HG02642 (cell line): ENCODE results near the gene DCDC2C.

Experiments
- ATAC-seq: cut with Tn5 transposase; IDR thresholded peaks from one replicate; pipeline ENCODE4 v1.9.1; 2021; ENCODE audit warnings: mild to moderate bottlenecking; ENCODE audit not compliant: unreplicated experiment, poor library complexity

The DCDC2C gene

DNA sequence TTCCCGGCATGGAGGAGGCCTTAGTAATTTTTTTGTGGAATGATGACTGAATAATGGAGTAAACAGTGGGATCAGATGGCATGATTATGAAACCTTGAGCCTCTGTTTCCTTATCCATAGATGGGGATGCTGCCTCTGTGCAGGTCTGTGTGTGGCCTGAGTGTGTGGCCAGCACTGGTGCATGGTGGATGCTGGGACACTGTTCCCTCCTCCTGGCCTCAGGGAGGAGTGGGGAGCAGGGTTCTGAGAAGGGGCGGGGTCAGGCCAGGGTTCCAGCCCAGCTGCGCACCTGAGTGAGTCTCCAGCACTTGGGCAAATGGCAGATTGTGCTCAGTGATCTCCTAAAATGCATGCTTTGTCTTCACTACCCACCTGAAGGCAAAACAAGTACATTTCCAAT lies 66.4 kb downstream of the DCDC2C start:
- no peak for ATAC-seq

DNA sequence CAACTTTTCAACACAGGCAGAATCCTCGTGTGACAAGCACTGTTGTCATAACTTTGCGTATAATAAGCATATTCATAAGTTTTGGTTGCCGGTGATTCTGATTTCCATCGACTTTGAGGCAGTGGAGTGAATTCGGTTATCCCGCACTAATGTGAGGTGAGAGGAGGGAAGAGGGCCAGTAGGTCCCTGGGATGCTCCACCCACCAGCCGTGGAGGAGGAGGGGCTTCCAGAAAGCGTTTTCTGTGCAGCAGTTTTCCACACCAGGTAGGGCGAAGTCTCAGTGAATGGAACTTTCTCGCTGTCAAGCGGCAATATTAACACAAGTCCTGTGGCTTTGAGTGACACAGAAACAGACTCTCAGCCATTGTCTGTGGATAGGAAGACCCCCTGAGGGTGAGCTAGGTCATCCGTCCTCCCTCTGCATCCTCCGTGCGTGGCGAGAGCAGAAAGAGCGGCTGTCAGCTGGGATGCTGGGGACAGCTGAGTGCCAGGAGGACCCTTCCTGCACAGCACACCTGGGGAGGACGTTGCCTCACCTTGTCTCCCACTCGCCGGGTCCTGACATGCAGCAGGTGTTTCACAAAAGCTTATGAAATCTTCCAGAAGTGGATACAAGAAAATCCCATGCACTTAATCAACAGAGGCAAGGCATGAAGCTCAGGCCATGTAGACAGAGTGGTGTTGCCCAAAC lies 67.5 kb downstream of the DCDC2C start:
- ATAC-seq: no peak

DNA sequence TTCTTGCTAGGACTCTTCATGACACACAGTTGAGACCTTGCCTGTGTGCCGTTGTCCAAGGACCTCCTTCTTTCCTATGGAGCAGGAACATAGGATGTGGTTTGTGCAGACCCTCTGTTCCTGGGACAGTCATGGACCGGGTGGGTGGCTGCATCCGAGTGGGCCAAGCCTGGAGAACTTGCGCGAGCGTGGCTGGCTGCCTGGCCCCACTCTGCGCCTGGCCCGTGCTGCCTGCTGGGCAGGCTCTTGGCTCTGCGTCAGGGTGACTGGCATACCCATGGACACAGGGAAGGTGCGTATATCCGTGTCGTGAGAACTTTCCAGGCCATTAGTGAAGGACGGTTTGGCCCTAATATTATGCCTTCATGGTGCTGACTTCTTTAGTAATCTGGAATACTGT lies 68.2 kb downstream of the DCDC2C start:
- ATAC-seq: no peak

DNA sequence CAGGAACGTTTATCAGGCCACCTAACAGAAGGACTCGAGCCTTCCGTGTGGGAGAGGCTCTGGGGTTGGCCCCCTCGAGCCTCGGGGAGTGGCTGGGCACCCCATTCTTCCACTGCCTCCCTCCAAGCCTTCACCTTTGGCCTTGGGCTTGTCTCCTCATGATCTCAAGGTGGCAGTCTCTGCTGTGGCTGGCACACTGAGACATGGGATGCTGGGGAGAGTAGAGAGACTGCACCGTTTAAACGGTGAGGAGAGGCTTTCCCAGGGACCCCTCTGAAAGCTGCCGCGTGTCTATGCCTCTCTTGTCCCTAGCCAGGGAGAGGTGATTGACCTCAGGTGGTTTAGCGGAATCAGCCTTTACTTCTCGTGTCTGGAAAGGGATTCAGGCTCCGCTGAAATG lies 71.0 kb downstream of the DCDC2C start:
- ATAC-seq: no peak

DNA sequence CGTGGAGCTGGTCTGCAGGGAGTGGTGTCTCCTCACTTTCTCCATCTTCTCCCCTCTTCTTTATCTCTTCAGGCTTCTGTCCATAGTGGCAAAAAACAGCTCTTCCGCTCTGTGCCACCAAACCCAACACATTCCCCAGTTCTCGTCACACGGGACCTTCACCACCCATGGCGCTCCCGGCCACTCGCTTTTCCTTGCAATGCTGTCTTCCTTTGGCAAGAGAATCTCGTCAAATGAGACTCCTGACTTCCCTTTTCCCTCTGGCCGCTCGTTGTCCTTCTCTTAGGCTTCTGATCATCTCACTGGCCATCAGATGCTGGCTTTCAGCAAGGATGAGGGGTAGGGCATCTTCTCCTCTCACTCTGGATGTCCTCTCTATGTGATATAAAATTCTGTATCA lies 72.9 kb downstream of the DCDC2C start:
- ATAC-seq: no peak

DNA sequence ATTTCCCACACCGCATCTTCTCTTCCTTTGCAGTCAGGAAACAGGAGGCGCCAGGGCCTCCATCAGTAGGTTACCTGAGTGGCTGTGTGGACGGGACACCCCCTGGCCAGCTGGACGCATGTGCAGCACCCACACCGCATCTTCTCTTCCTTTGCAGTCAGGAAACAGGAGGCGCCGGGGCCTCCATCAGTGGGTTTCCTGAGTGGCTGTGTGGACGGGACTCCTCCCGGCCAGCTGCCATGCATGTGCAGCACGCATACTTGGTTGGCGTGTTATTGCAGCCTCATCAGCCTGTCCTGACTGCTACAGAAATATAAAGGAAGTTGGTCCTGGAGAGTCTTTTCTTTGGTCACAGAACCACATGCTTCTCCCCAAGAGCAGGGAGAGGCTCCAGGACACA lies 74.6 kb downstream of the DCDC2C start:
- no peak for ATAC-seq

DNA sequence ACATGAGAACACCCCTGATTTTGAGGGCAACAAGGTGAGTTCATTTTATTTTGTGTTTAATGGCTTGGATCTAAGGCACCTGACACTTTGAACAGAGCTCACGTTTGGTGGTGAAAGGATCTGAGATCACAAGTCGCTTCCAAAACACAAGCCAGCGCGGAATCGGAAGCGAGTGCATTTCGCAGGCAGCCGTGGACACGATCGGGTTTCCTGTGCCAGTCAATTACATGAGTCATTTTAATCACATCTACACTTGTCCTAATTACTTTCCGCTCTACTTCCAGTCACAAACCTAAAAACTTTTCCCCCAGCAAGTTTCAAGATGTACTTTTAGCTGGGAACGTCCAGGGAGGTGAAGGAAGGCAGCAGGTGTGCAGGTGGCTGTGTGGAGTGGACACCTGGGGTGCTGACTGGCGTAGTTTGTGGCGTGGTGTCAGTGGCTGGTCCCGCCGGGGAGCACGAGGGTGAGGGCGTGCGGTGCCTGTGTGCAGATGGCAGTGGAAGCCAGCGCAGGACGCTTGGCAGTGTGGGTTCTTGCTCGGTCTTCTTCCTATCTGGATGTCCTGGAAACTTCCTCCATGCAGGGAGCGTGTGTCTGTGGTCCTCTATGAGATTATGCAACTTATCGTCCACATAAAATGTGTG lies 75.6 kb downstream of the DCDC2C start:
- no peak for ATAC-seq

DNA sequence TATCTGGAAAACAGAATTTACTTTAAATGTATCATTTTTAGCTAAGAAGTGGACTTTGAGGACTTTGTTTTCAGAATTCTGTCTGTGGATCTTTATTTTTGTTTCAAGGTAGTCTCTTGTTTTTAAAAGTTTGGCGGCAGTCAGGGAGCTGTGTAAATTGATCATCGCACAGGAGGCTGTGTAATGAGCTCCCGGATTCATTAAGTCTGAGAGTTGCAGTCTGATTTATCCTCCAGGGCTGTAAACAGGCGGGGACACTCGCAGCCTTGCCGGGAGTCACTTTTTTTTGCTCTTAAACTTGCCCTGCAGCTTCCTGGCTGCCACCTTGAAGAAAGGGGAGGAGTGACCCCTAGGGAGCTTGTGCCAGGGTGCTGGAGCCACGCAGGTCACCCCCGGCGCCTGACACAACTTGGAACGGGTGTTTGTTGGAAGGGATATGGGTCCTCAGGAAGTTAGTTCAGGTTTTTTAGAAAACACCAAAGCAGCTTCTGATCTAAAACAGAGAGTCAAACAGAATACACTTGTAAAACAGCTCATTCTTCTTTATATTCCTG lies 76.2 kb downstream of the DCDC2C start:
- no peak for ATAC-seq

DNA sequence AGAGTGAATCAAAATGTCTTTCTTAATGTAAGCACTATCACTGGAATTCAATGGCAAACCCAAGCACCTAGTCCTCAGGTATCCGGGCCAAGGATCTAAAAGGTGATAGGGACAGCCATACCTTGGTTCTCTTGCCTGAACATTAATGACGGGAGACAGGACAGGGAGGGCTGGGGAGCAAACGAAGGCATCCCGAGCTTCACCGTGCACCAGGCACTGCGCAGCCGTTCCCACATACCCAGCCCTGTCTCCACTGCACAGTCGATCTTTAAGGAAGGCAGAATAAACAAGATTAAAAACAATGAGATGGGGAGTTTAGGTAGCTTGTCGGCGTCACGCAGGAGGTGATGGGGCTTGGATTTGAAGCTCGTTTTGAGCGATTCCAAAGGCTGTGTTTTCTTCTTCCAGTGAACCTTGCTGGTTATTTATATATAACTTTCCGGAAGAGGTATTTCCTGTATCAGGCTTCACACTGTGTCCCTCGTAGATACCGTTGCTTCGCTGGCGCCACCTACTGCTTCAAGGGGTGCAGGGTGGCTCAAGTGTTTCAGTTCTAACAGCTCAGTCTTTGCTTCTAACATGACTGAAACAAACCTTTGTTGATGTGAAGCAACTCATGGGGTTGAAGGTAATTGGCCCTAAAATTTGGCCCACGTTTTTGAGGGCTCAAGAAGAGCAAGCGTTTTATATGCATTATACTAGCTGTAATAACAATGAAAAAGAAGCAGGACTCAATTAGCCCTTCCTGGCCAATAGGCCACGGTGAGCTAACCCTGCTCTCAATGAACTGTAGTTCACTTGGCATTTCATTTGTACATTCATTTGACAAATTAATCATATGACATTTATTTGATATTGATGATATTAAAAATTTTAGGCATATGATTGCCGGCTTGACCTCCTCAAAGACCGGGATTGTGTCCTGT lies 77.4 kb downstream of the DCDC2C start:
- ATAC-seq: peak; percentile 98

DNA sequence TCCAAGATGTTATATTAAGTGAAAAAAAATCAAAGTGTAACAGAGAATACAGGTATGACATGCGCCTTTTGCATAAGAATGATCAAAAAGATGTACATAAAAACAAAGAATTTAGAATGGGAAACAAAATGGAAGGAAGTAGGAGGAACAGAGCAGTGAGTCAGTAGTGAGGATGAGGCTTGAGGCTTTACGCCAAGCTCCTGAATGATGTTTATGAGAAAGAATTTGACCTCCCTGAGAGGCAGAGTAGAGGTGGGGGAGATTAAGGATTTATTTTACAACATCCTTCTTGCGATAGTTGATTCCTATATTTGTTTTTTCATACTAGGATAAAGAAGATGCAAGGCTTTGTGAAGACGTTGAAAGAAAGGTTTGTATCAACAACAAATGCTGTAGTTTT lies 81.4 kb downstream of the DCDC2C start:
- no peak for ATAC-seq

DNA sequence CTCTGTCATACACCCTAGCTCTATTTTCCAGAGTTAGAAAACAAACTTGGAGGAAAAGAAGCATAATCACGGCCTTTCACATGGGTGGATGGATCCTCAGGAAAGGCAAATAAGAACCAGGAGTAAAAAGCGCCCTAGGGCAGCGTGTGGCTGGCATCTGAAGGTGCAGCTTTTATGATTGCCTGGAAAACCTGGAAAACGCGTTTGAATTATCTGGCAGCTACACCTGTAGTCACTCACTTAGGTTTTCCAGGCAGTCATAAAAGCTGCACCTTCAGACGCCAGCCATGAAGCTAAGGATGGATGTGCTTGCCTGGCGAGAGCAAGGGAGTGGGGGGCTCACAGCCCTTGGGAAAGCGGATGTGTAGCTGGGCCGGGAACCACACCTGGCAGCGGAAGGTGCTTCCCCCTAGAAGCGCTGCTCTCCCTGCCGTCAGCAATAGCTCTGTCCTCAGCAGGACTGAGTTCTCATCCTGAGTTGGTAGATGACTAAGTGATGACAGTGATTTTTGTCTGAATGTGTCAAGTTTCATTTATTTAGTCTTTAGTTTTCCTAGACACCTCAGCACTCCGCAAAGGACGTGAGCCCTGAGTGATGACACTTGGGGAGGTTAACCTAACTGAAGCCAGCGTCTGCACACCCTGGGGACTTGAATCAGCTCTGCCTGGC lies 82.0 kb downstream of the DCDC2C start:
- no peak for ATAC-seq

DNA sequence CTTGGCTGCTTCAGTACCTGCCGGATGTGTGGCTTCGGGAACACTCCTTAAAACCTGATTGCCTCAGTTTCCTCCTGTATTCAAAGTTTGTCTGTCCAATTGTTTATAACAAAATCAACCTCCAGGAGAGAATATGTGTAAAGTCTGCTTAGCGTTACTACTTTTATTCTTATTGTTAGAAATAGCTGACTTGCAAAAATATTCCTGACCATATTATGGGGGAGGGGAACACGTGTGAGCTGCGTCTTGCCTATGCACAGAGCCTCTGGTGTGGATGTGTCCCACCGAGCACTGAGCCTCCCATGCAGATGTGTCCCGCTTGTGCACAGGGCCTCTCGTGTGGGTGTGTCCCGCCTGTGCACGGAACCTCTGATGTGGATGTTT lies 82.5 kb downstream of the DCDC2C start:
- ATAC-seq: no peak

DNA sequence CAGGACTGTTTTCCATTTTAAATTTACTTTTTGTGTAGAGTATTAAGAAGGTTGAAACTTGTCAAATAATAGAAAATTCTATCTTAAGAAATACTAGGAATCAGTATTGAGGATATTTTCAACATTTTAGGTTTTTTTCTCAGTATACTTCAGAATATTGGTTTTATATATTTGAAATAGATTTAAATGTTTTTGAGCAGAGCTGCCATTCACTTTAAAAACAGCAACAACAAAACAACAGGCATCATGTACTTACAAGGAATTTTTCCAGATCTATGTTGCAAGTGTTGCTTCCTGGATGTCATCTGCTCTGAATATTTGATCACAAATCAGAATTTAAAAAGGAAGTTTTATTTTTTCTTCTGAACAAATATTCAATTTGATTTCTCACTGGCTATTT lies 84.4 kb downstream of the DCDC2C start:
- no peak for ATAC-seq

DNA sequence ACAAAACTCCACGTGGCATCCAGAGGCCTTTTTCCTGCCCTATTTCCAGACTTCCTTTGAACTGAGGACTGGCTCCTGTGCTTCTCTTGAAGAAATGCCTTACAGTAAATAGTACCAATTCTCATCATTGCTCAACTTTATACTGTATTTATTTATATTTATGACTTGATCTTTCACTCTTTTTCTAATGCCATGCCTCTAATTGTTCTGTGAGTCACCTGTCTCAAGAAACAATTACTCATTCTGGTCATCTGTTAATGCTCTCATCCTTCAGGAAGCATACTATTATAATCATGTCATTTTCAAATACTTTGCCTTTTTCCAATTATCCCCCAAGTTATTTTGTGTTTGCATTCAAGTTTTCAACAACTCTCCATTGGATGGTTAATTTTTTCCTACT lies 85.9 kb downstream of the DCDC2C start:
- ATAC-seq: no peak

DNA sequence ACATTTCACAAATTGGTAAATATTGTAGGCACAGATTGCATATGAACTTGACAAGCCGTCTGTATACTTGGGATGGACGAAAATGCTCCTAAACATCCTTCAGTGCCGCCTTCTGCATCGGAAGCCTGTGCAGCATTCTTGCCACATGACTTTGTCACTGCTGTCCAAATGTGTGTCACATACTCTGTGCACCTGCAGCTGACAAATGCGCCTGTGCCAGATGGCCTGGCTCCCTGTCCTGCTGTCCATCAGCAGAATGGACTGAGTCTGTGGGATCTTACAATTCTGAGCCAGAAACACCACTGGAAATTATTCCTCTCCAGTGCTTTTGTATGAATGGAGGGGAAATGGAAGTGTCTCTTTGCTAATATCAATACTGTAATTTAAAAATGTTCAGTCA lies 89.9 kb downstream of the DCDC2C start:
- ATAC-seq: no peak

DNA sequence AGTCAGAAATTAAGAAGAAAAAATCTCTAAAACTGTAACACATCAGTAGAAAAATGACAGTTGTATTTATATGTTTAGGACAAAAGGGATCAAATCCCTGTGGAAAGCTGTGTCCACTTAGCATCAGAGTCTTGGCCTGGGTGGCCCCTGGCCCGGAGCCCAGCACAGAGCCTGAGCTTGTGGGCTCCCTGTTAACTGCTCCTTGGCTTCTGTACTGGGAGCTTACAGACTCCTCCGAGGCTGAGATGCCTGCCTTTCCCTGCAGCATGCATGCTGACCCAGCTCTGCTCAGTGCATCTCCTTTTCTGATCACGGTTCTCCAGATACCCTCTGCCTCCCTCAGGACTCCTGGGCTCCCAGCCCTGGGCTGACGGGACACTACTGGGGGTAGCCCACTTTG lies 98.1 kb downstream of the DCDC2C start:
- ATAC-seq: no peak

DNA sequence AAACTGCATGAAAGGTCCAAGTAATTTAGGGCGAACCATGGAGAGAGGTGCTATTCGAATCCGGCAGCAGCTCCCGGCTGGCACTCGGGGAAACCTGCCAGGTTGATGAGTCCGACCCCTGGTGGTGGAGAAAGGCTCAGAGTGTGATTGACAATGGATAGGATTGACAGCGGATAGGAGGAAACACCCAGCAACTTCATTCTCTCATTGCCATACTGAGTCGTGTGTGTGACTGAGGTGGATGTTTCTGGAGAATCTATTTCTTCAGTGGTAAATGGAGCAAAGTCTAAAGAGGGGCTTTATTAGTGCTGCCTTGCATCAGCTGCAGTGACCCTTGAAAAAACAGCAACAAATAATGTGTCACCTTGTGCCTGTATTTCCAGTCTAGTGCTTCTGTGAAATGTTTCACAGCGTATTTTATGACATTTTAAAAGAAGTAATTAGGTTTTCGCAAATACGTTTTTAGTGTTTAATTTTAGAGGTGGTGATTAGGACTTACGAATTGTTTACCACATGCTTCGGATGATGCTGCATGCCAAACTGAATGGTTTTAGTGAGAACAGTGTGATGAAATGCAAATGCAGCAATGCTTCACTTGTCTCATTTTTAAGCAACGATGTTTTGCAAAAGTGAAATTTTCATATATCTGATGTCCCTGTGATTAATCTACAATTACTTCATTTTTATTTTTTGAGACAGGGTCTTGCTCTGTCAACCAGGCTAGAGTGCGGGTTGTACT lies 102.0 kb downstream of the DCDC2C start:
- ATAC-seq: no peak

DNA sequence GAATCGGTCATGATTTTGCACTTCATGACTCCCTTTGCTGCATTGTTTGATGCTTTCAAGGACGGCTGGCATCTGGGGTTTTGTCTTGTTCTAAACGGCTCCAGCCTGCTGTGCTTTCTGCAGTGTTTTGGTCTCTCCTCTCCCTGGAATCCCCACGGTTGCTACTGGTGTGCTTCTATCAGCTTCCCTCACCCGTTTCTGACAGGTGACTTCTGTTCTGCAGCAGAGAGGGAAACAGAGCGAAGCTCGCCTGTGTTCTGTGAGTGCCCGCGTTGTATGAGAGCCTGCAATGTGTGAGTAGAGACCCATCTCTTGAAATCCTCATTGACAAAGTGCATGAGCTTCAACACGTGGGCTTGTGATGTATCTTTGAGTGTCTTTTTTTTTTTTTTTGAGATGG lies 102.8 kb downstream of the DCDC2C start:
- ATAC-seq: no peak

DNA sequence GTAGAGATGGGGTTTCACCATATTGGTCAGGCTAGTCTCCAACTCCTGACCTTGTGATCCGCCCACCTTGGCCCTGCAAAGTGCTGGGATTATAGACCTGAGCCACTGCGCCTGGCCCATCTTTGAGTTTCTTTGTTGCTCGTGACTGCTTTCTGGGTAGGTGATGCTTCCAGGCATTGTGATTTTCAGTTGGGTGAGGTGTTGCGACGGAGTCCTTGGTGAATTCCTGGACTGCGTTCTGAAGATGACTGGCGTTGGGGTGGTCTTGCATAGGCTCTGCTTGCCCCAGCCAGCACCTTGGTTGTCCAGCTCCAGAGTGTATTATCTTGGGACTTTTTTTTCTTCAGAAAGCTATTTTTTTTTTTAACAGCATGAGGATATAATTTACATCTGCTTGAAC lies 103.4 kb downstream of the DCDC2C start:
- ATAC-seq: no peak

DNA sequence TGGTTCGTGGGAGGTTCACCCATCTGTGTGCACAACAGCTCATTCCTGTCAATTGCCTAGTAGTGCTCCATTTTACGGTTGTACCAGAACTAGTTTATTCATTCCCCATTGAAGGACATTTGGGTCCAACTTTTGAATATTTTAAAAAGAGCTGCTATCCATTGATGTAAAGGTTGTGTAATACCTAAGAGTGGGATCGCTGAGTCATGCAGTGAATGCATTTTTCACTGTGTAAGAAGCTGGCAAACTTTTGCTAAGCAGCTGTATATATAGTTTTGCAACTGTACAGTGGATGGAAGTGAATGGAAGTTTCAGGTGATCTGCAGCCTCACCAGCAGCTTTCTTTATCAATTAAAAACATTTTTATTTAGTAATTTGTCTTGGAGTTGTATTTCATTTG lies 104.5 kb downstream of the DCDC2C start:
- no peak for ATAC-seq
